Stomach (tissue), 9 donors: ENCODE measurements around the gene SSTR1. TPM values are rescaled to one million over a fixed set of nuclear protein-coding genes. Genes with fewer than 3 reads are reported as not detected.

Experiments
- DNase-seq, 2 donors: peaks; one replicate each; pipeline versions ENCODE4 v3.0.0 to v3.0.0-alpha.2; 2013 to 2019
- H3K27ac ChIP-seq, 5 donors: fragments of 200-600 bp in 4 of 5; sonication (generic) in 4 of 5; one replicate each; pipeline ENCODE4 v1.5.1; 2013 to 2019; ENCODE audit warnings: mild to moderate bottlenecking in 1 of 5, moderate library complexity in 1 of 5
- H3K27me3 ChIP-seq, 3 donors: fragments of 200-600 bp; sonication (generic); one replicate each; pipeline ENCODE4 v1.5.1; 2017 to 2019; ENCODE audit warnings: mixed run types in 1 of 3
- H3K36me3 ChIP-seq, 4 donors: fragments of 200-600 bp; sonication (generic); 1 replicate in 3 of 4; 2 replicates in 1 of 4; pipeline ENCODE4 v1.5.1; 2016 to 2019
- H3K4me1 ChIP-seq, 4 donors: fragments of 200-600 bp; sonication (generic); one replicate each; pipeline ENCODE4 v1.5.1; 2016 to 2019
- H3K4me3 ChIP-seq, 4 donors: fragments of 200-600 bp; sonication (generic) in 3 of 4; one replicate each; pipeline ENCODE4 v1.5.1; 2016 to 2019; ENCODE audit warnings: mild to moderate bottlenecking in 1 of 4
- H3K9me3 ChIP-seq, 4 donors: fragments of 200-600 bp; sonication (generic); one replicate each; pipeline ENCODE4 v1.5.1; 2016 to 2019
- EP300 ChIP-seq: sonication (generic); formaldehyde crosslinking; IDR thresholded peaks from one replicate; pipeline ENCODE4 v1.6.1; 2017; ENCODE audit warnings: antibody characterized with exemption
- POLR2A ChIP-seq, 4 donors: fragments of 450-650 bp; IDR thresholded peaks; one replicate each; pipeline ENCODE4 v1.6.1; 2016; ENCODE audit warnings: antibody characterized with exemption in 4 of 4, control low read depth in 2 of 4, mild to moderate bottlenecking in 1 of 4, moderate library complexity in 1 of 4
- POLR2AphosphoS5 ChIP-seq, 3 donors: sonication (generic); formaldehyde crosslinking; IDR thresholded peaks; one replicate each; pipeline ENCODE4 v1.6.1; 2016; ENCODE audit warnings: antibody characterized with exemption in 3 of 3
- WGBS, 5 donors: extraction: QIAGEN DNeasy Blood & Tissue Kit in 3 of 5; methylation state at CpG; one replicate each; pipeline versions ENCODE4 v1.1.5 to v1.1.7; 2013 to 2018; 5-methylcytosine and 5-hydroxymethylcytosine counted together
- intact Hi-C: fragments of 100-400 bp; cut with DNase I; formaldehyde crosslinking; loops from one replicate; pipeline ENCODE4 v1.15.1; 2023; ENCODE audit warnings: low total_unique reads
- polyA plus RNA-seq, 3 donors: library from polyadenylated mRNA; stranded (reverse); fragments of 200-250 nt; gene quantifications; one replicate each; pipeline ENCODE4 v1.2.3, GENCODE V29; 2013
- total RNA-seq, 5 donors: library from RNA; depleted of rRNA; stranded (reverse); fragments of >200 nt; gene quantifications; one replicate each; pipeline versions ENCODE4 v1.1.0 to v1.2.3, GENCODE V29; 2014 to 2016
- TF ChIP-seq, protein P1 (sequence below), 7 experiments: fragments of 450-650 bp in 4 of 7; fragments of 200-600 bp in 3 of 7; sonication (generic) in 3 of 7; IDR thresholded peaks; one replicate each; pipeline ENCODE4 v1.5.1; 2016 to 2019; ENCODE audit warnings: antibody characterized with exemption in 7 of 7, control low read depth in 2 of 7, mild to moderate bottlenecking in 1 of 7
- donor health status: healthy with polysubstance abuse.
- donor health status: Bipolar disorder and iron deficiency.
- donor health status: healthy.

The SSTR1 gene
- total and polyA plus RNA-seq, 8 donors, result 1.1 to 26.1 (median 12.7) TPM

DNA sequence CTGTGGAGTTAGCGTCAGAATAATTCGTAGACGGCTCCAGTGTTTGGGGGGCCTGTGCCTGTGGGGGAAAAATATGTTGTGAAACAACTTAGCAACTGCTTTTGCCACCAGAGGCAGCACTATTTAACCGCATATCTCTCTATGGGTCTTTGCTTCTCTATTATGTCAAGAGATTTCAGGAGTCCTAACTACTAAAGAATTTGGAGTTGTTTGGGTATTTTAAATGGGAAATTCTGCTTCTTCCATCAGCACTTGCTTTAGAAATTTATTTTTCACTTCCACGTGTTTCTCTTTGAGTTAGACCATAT, 48.8 kb downstream of the SSTR1 start:
- peak overlapping the region in 2 of 4 donors; percentile 45 to 49 for H3K4me3 ChIP-seq
- 28 to 47% (median 32%) methylated on average over 5 of the region's 5 CpGs for WGBS, 5 donors
- no peaks in the 10 kb centered on the region for H3K36me3 ChIP-seq
- peaks cover 0 to 31% (median 19%) of the 10 kb centered on the region in 3 donors for H3K27me3 ChIP-seq
- peak overlapping the region in 3 of 5 donors; percentile 66 to 79 (median 77) for H3K27ac ChIP-seq
- H3K4me1 ChIP-seq, result peaks cover 10 to 21% (median 16%) of the 10 kb centered on the region in 4 donors
- no peaks in the 10 kb centered on the region for H3K9me3 ChIP-seq
- TF ChIP-seq, protein P1, sequence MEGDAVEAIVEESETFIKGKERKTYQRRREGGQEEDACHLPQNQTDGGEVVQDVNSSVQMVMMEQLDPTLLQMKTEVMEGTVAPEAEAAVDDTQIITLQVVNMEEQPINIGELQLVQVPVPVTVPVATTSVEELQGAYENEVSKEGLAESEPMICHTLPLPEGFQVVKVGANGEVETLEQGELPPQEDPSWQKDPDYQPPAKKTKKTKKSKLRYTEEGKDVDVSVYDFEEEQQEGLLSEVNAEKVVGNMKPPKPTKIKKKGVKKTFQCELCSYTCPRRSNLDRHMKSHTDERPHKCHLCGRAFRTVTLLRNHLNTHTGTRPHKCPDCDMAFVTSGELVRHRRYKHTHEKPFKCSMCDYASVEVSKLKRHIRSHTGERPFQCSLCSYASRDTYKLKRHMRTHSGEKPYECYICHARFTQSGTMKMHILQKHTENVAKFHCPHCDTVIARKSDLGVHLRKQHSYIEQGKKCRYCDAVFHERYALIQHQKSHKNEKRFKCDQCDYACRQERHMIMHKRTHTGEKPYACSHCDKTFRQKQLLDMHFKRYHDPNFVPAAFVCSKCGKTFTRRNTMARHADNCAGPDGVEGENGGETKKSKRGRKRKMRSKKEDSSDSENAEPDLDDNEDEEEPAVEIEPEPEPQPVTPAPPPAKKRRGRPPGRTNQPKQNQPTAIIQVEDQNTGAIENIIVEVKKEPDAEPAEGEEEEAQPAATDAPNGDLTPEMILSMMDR (IDR thresholded peaks at IDR 0.05), result no peak
- no peak for TF ChIP-seq POLR2AphosphoS5 (IDR thresholded peaks at IDR 0.05)
- no peak for TF ChIP-seq POLR2A (IDR thresholded peaks at IDR 0.05)
- no peak for TF ChIP-seq EP300
- intact Hi-C loops, result no loop called here
- peak in 1 of 2 donors; percentile 73 for DNase-seq

GRCh38 chr14:38257507-38257906, 49.8 kb downstream of the SSTR1 start:
- no peaks in the 10 kb centered on the region for H3K9me3 ChIP-seq
- no peak for TF ChIP-seq EP300
- TF ChIP-seq, protein P1 (IDR thresholded peaks at IDR 0.05), result no peak
- no peak for TF ChIP-seq POLR2A (IDR thresholded peaks at IDR 0.05)
- TF ChIP-seq POLR2AphosphoS5 (IDR thresholded peaks at IDR 0.05), result no peak
- intact Hi-C loops, result no loop called here
- H3K4me3 ChIP-seq, result no peak overlapping the region
- DNase-seq, result no peak
- no peaks in the 10 kb centered on the region for H3K36me3 ChIP-seq
- peaks cover 10 to 21% (median 16%) of the 10 kb centered on the region in 4 donors for H3K4me1 ChIP-seq
- H3K27ac ChIP-seq, result peak overlapping the region in 1 of 5 donors; percentile 66
- WGBS, 5 donors, result 72 to 83% (median 78%) methylated on average over 2 of the region's 2 CpGs
- H3K27me3 ChIP-seq, result peaks cover 0 to 31% (median 19%) of the 10 kb centered on the region in 3 donors

DNA sequence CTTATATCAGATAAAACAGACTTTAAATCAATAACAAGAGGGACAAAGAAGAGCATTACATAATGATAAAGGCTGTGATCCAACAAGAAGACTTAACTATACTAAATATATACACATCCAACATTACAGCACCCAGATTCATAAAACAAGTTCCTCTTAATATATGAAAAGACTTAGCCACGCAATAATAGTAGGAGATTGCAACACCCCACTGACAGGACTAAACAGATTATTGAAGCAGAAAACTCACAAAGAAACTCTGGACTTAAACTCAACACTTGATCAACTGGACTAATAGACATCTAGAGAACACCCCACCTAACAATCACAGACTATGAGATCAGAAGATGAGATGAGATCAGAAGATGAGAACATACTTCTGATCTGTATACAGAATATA, 53.9 kb downstream of the SSTR1 start:
- Histone ChIP-seq H3K9me3 (peaks cover 0 to 9% (median 0%) of the 10 kb centered on the region in 4 donors), H3K36me3 (no peaks in the 10 kb centered on the region), H3K27me3 (no peaks in the 10 kb centered on the region), H3K4me1 (no peaks in the 10 kb centered on the region), H3K4me3 (no peak overlapping the region), H3K27ac (no peak overlapping the region)
- TF ChIP-seq, protein P1 (IDR thresholded peaks at IDR 0.05), result no peak
- no peak for TF ChIP-seq POLR2AphosphoS5 (IDR thresholded peaks at IDR 0.05)
- TF ChIP-seq POLR2A (IDR thresholded peaks at IDR 0.05), result no peak
- intact Hi-C loops, result no loop called here
- DNase-seq, result no peak
- 82 to 97% (median 91%) methylated on average over 1 of the region's 1 CpG for WGBS, 5 donors

Other genes with a start within 250 kb of the SSTR1 start
- 10 to 100 TPM in 3 of 5 donors, 1 to 10 TPM in 1, not detected in 1; 2.6 to 24.9 (median 16.5) TPM for gene CLEC14A, start 48.2 kb downstream of the SSTR1 start, total RNA-seq
- 1 to 10 TPM; 1.8 to 9.6 (median 4.4) TPM for gene CLEC14A, start 48.2 kb downstream of the SSTR1 start, polyA plus RNA-seq